Adipose tissue (tissue), 3 donors: Measurements from ENCODE around the gene NT5DC3. TPM values are rescaled to one million over a fixed set of nuclear protein-coding genes. Genes with fewer than 3 reads are reported as not detected.

Experiments used
- H3K27ac ChIP-seq: one replicate; pipeline ENCODE4 v1.5.1; 2013; ENCODE audit warnings: low read depth, low read length
- WGBS, 3 donors: extraction: QIAGEN DNeasy Blood & Tissue Kit; methylation state at CpG; one replicate each; pipeline ENCODE4 v1.1.7; 2013; 5-methylcytosine and 5-hydroxymethylcytosine counted together
- polyA plus RNA-seq, 3 donors: library from polyadenylated mRNA; stranded (reverse); fragments of 200-250 nt; gene quantifications; one replicate each; pipeline ENCODE4 v1.2.3, GENCODE V29; 2013
- donor health status: healthy with polysubstance abuse.
- donor health status: Bipolar disorder and iron deficiency.
- donor health status: healthy.

NT5DC3 gene
- polyA plus RNA-seq, 3 donors: 1.1 to 1.3 (median 1.1) TPM

DNA sequence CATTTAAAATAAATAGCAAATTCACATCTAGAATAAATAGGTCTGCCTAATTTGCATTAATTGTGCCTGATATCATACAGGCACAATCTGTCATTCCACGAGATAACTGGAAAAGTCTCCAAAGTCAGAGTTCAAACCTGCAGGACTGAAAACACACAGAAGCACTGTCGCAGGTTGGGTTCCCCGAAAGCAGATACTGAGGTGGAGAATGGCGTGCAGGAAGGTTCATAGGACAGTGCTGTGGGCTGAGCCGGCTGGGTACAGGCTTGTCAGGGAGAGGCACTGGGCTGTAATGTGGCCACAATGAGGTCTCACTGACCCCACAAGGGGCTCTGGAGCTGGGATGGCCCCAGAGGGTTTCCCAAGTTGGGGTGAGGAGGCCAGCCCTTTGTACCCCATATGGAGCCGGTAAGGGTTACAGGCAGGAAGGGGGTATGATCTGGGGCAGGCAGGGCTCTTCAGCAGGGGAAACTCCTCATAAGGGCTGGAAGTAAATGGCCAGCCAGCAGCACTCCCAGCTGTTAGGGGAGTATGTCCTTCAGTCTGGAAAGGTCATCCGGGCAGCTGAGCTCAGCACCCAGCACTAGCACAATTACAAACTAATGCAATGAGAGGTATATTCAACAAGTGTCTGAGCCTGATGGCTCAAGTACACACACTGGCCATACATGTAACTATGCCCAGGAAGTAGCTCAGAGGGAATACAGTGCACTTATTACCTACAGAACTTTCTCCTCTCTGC, 68.5 kb downstream of the NT5DC3 start:
- no peak overlapping the region for H3K27ac ChIP-seq
- WGBS, 3 donors: 80 to 87% (median 84%) methylated on average over 7 of the region's 7 CpGs

DNA sequence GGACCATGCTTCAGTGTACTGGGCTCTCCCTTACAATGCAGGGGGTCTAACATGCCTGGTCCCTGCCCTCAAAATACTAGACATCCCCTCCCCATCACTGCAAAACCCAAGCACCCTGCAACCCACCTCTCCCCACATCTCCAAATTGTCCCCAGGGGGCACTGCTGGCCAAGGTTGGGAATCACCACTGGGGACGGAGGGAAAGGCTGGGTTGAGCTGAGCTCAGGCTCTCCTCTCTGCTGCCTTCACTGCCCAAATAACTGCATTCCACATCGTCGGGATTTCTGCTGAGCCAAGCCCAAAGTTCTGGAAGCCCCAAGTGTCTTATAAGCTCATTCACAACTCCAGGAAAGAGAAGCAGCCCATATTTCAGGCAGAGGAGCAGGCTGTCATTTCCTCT, 69.6 kb downstream of the NT5DC3 start:
- H3K27ac ChIP-seq: no peak overlapping the region

DNA sequence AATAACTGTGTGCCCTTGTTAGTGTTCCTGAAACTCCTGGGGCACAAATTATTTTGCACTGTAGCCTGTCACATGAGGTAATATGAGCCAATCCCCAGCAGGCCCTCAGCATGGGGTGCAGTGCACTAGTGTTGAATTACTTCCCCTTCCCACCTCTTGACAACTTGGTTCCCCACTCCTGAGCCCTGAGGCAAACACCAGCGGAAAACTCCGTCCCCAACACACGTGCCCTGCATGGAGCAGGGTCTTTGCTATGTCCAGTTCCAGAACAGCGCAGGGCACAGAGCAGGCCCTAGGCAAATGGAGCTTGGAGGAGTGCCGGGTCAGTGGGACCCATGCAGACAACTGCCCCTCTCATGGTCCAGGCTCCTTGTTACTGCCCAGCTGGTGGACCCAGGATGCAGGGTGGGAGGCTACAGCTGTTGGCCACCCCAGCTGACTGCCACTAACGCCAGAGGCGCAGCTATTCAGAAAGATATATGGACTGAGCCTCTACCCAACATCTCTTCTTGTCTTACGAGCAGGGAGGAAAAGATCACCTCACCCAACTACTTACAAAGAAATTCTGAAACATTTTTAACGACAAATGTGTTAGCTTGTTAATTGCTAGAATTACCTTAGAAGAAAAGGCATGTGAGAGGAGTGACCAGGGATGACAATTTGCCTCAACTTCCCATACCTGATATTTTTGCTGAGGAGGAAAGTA, 71.6 kb downstream of the NT5DC3 start:
- WGBS, 3 donors: 92 to 95% (median 92%) methylated on average over 9 of the region's 9 CpGs
- no peak overlapping the region for H3K27ac ChIP-seq

More for the DNA sequence above, 69.6 kb downstream of the NT5DC3 start:
- 37 to 59% (median 51%) methylated on average over 3 of the region's 3 CpGs for WGBS, 3 donors

DNA sequence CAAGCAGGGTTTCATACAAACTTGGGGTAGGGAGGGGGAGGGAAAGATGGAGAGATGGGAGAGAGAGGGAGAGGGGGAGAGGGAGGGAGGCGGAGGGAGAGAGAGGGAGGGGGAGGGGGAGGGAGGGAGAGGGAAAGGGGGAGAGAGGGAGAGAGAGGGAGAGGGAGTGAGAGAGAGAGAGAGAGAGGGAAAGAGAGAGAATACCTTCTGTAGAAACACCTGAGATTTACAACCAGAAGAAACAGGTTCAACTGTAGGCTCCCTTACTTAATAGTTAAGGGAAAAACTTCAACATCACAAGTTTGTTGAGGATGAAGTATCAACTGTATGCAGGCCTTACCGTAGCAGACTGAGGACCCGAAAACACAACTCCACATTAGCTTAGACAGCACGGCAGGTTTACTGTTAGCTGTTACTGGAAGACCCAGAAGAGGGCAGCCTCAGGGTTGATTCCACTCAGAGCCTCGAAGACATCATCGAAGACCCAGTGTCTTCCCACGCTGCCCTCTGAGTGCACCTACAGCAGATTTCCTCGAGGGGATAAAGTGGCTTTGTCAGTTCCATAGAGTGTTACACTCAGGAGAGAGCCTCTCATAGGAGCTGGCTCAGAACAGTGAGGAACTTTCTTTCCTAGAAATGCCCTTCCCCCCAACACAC, 72.4 kb downstream of the NT5DC3 start:
- no peak overlapping the region for H3K27ac ChIP-seq
- 83 to 89% (median 84%) methylated on average over 7 of the region's 8 CpGs for WGBS, 3 donors

DNA sequence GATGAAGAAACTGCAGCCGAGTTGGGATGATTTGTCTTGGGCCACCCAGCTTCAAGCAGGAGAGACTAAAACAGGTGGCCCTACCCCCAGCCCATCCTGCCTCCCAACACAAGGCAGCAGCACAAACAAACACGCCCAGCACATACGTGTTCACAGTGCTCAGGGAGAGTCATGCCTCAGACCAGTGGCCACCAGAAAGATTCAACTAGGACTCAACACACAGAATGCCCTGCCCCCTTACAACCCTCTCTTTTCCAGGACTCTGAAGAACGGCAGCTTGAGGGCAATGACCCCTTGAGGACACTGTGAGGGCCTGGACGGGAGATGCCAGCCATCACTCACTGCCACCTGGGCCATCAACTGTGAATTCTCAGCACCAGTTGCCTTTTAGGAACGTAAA, 75.0 kb downstream of the NT5DC3 start:
- 91 to 93% (median 92%) methylated on average over 6 of the region's 6 CpGs for WGBS, 3 donors
- H3K27ac ChIP-seq: no peak overlapping the region

DNA sequence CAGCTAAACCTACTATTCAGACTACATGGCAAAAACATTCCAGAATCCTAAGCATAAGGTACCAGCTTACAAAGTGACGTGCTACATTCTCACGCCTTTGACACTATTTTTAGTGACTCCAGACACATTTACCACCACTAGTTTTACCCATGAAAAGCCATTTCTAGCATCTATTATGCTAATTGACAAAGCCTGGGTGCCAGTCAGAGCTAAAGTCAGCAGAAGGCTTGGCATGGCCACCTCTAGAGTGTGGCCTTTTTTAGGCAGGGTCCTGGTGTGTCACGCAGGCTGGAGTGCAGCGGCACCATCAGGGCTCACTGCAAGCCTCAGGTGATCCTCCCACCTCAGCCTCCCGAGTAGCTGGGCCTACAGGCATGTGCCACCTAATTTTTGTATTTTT, 75.7 kb downstream of the NT5DC3 start:
- no peak overlapping the region for H3K27ac ChIP-seq
- WGBS, 3 donors: 96 to 99% (median 97%) methylated on average over 5 of the region's 5 CpGs

DNA sequence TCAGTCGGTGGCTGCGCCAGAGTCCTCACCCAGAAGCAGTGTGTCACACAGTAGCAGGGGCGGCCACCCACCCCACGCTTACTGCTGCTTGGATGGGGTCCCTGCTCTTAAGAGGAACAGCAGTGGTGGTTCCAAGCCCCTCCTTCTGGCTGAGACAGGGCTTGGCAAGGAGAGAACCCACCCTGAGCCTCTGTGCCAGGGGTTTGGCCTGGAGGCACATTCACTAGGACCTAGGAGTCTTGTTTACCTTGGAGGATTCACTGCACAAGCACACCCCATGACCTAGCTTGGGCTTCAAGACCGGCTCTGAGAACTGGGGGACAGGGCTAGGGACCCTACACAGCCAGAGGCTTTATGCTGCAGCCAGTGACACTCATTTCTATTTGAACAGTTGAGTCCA, 78.6 kb downstream of the NT5DC3 start:
- WGBS, 3 donors: 77 to 83% (median 83%) methylated on average over 5 of the region's 5 CpGs

DNA sequence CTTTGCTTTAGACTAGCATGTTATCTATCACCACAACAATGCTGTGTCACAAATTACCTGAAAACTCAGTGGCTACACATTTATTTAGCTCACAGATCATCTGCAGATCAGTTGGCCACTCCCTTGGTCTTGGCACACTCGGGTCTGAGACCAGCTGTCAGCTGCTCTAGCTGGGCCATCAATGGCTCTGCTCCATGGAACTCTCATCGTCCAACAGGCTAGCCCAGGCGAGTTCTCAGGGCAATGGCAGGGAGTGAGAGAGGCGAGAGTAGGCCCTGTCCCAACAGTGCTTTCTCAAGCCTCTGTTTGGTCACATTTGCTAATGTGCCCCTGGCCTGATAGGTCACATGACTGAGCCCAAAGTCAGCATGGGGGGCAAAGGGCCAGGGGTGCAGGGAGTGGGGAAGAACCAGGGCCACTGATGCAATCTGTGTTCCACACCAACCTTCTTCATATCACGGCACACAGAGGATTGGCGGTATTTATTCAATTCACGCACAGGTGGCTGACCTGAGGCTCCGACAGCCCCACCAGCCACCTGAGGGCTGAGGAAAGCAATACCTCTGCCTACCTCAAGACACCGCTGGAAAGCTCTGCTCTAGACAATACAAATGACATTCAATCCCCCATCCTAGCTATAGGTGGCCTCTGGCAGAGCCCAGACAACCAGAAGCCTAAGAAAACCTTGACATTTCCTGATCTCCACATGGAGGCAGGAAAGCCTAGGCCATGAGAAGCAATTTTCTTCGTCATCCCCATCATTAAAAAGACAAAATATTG, 82.5 kb downstream of the NT5DC3 start:
- no peak overlapping the region for H3K27ac ChIP-seq
- WGBS, 3 donors: 86 to 92% (median 91%) methylated on average over 10 of the region's 10 CpGs

More for the DNA sequence above, 78.6 kb downstream of the NT5DC3 start:
- no peak overlapping the region for H3K27ac ChIP-seq

DNA sequence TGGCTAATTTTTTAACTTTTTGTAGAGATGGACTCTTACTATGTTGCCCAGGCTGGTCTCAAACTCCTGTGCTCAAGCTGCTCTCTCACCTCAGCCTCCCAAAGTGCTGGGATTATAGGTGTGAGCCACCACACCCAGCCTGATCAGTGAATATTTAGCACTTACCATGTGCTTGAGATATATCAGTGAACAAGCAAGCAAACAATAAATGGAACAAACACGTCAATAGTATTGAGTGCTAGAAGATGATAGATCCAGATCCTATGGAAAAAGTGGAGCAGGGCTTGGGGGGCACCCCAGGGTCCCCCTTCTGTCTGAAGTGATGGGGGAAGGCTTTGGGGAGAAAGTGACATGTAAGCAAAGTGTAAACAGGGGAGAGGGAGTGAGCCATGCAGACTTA, 83.8 kb downstream of the NT5DC3 start:
- no peak overlapping the region for H3K27ac ChIP-seq
- WGBS, 3 donors: 86 to 91% (median 91%) methylated on average over 1 of the region's 1 CpG

DNA sequence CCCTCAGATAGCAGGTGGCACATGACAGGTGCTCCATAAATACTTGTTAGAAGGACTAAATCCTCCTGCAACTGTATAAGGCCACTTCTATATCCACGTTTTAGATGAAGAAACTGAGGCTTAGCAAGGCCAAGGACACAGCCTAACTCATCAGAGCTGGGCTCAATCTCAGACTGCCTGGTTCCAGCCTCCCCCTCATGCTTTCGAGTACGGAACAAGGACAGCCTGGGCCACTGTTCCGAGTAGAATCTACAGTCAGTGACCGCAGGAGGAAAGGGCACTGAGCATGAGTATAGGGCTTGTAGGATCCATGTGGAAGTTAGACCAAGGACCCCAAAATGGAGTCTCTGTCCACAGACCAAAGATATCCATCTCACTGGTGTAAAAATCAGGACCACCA, 84.6 kb downstream of the NT5DC3 start:
- no peak overlapping the region for H3K27ac ChIP-seq
- WGBS, 3 donors: 87 to 91% (median 91%) methylated on average over 5 of the region's 5 CpGs

DNA sequence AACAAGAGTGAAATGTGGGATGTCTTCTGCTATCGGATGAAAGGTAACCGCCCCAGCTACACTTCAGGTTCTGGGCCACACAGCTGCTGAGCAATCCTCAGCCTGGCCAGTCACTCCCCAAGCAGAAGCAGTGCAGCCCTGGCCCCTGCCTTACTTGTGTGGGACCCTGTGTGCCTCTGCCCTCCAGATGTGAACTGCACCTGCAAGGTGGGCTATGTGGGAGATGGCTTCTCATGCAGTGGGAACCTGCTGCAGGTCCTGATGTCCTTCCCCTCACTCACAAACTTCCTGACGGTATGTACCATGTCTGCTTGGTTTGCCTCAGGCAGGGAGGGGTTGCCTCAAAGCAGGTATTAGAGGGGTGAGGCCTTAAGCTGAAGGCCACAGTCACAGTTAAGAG, 85.6 kb downstream of the NT5DC3 start:
- H3K27ac ChIP-seq: no peak overlapping the region
- WGBS, 3 donors: 62 to 80% (median 65%) methylated on average over 3 of the region's 3 CpGs

DNA sequence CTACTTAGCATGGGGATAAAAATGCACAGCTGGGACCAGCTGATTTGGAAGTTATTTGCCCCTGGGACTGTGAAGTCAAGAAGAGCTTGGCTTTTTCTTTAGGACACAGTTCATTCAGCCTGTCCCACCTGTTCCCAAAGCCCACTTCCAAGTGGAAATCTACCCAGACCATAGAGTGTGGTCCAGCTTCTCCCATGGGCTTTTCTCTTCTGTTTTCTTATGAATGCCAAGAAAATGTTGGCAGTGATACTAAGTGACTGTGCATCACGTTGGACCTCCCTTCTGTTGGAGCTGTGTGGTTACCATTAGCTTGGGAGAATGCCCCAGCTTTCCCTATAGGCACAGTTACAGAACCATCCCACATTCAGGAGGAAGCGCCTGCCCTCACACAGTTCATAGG, 89.4 kb downstream of the NT5DC3 start:
- no peak overlapping the region for H3K27ac ChIP-seq
- 39 to 74% (median 41%) methylated on average over 2 of the region's 2 CpGs for WGBS, 3 donors

DNA sequence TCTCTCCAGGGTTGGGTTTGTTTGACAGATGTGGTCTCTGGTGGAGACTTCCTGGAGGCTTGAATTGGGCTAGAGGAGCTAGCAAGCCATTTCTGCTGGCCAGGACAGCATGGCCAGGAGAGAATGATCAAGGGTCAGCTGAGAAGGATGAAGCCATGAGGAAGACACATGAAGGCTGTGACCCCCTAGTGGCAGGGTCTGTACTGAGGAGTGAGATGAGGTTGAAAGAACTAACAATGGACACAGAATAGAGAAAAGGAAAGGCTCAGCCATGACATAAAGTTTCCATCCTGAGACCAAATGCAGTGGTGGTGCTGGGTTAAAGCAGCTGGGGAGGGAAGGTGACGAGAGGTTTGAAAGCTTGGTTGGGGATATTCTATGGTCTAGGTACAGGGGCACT, 89.9 kb downstream of the NT5DC3 start:
- no peak overlapping the region for H3K27ac ChIP-seq
- WGBS, 3 donors: 81 to 87% (median 86%) methylated on average over 1 of the region's 1 CpG

DNA sequence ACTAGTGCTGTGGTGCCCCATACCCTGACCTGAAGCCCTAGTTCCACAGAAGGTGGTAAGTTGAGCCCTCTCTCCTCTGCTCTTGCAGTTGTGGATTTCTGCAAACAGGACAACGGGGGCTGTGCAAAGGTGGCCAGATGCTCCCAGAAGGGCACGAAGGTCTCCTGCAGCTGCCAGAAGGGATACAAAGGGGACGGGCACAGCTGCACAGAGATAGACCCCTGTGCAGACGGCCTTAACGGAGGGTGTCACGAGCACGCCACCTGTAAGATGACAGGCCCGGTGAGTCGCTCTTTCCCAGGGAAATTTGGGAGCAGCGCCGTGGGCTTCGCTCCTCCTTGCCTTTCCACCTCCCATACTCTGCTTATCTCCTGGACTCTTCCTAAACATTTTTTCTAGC, 92.2 kb downstream of the NT5DC3 start:
- WGBS, 3 donors: 87 to 90% (median 87%) methylated on average over 12 of the region's 12 CpGs
- no peak overlapping the region for H3K27ac ChIP-seq

DNA sequence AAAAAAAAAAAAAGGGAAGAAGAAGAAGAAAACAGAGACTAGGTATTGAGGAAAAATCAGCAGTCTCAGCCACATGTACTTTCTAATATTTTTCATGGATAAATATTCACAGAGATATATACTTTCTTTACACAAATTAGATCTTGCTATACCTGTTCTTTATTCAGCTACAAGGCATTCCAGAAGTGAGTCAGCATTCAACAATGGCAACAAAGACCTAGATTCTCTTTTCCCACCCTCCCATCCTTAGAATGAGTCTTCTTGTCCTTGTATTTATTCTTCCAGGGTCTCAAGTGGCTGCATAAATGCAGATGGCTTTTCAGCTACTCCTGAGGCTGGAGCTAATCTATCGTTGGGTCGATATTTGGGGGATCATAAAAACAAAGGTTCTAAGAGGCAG, 93.0 kb downstream of the NT5DC3 start:
- no peak overlapping the region for H3K27ac ChIP-seq
- 91 to 96% (median 91%) methylated on average over 2 of the region's 2 CpGs for WGBS, 3 donors

DNA sequence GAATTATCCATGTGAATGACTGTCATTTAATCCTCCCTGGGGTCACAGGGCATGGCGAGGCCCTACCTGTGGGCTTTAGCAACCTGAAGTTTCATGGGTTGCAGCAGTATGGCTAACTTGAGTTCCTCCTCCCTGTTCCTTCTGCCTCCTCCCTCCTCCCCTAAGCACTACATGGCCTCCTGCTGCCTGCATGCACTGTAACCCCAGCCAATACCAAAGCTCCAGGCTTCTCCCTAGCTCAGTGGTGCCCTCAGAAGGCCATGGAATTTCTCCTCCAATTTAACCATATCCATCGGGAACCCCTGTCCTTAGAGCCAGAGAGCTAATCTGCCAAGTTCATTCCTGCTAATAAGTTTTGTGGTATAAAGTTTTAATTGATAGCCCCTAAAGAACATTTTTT, 95.1 kb downstream of the NT5DC3 start:
- no peak overlapping the region for H3K27ac ChIP-seq
- 76 to 92% (median 84%) methylated on average over 2 of the region's 2 CpGs for WGBS, 3 donors

DNA sequence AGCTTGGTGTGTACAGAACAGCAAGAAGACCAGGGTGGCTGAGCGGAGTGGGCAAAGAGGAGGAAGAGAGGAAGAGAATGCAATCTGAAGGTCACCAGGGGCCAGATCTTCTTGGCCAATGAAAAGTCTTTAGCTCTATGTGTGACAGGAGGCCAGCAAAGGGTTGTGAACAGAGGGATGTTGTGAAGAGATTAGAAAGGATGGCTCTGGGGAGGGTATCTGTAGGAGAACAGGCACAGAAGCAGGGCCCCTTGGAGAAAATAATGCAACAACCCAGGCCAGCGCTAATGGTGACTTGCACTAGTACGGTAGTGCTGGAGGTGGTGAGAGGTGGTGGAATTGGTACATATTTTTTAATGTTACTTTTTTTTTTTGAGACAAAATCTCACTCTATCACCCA, 97.2 kb downstream of the NT5DC3 start:
- 98 to 100% (median 98%) methylated on average over 3 of the region's 3 CpGs for WGBS, 3 donors
- H3K27ac ChIP-seq: no peak overlapping the region

DNA sequence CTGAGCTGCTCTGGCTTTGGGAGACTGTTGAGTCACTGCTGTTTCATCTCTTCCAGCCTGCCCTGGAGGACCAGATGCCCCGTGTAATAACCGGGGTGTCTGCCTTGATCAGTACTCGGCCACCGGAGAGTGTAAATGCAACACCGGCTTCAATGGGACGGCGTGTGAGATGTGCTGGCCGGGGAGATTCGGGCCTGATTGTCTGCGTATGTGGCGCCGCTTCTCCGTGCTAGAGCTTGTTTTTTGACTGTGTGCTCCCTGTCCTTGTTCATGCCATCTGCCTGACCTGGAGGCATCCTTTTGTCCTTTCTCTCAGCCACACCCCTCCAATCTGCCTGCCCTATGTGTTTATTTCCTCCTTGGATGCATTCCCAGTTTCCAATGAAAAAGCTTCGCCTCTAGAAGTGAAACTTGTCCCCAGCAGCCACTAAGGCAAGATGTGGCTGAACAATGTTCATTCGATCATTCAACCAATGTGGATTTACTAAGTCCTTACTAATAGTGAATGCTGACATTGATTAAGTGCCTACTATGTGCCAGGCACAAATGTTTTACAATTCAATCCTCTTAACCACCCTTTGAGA, 98.6 kb downstream of the NT5DC3 start:
- H3K27ac ChIP-seq: no peak overlapping the region
- 70 to 82% (median 75%) methylated on average over 15 of the region's 15 CpGs for WGBS, 3 donors
